HepG2 (cell line): ENCODE data around the gene PIK3CA.

Source experiments
- CBX5 ChIP-seq: sonication (generic); formaldehyde crosslinking; IDR thresholded peaks from 2 replicates; pipeline ENCODE4 v1.4.0; 2020; ENCODE audit warnings: missing genetic modification reagents, borderline replicate concordance
- MTF2 ChIP-seq: sonication (generic); formaldehyde crosslinking; IDR thresholded peaks from 2 replicates; pipeline ENCODE4 v1.5.0; 2020; ENCODE audit warnings: missing genetic modification reagents, borderline replicate concordance
- MZF1 ChIP-seq: sonication (generic); formaldehyde crosslinking; IDR thresholded peaks from 2 replicates; pipeline ENCODE4 v1.8.1; 2023; ENCODE audit warnings: mild to moderate bottlenecking, missing genetic modification reagents, borderline replicate concordance
- SOX6 ChIP-seq, 2 experiments: fragments of 450-650 bp in 1 of 2; sonication (generic) in 1 of 2; formaldehyde crosslinking in 1 of 2; IDR thresholded peaks; 2 replicates each; pipeline versions ENCODE4 v1.4.0 to v1.6.1; 2017 to 2020; ENCODE audit warnings: antibody characterized with exemption in 1 of 2, mild to moderate bottlenecking in 1 of 2, missing genetic modification reagents in 1 of 2

DNA sequence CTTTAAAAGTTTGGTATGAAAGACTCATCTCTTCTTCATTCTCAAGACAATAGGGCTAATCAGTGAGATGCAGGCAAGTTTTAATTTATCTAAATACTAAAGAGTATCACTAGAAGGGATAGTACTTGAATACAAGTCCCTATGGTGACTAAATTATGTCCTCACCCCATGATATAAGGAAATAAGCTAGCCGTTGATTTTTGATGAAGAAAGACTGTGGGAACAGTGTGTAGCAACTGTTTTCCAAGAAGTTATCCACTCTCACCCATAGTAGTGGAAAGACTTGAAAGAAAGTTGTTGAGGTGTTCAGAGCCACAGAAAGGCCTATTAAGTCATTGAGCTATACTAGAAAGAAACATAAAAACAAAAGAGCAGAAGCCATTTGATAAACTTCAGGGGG lies 36.7 kb downstream of the PIK3CA start:
- TF ChIP-seq SOX6 (IDR thresholded peaks at IDR 0.05) (no peak), SOX6 (CRISPR knock-in tag; IDR thresholded peaks at IDR 0.05) (no peak), CBX5 (CRISPR knock-in tag) (no peak), MTF2 (CRISPR knock-in tag) (no peak), MZF1 (CRISPR knock-in tag) (no peak)
